GM10248 (cell line): ENCODE measurements around the gene G2E3.

Experiments
- CTCF ChIA-PET: fragments of 300-600 bp; sonication (Branson Sonifier 250); formaldehyde crosslinking; extraction: SDS; loops from one replicate; lab custom pipeline; 2021; ENCODE audit warnings: antibody characterized with exemption; lab: Yijun Ruan, JAX
- POLR2A ChIA-PET: fragments of 350-650 bp; sonication (Branson Sonifier 250); formaldehyde crosslinking; extraction: SDS; loops from one replicate; lab custom pipeline; 2020; ENCODE audit warnings: antibody characterized with exemption; lab: Yijun Ruan, JAX
- DNase-seq: peaks from one replicate; pipeline ENCODE4 v3.0.0; 2012; ENCODE audit errors: extremely low spot score
- CTCF ChIP-seq: IDR thresholded peaks from 2 replicates; pipeline ENCODE4 v1.5.1; 2012; ENCODE audit warnings: mild to moderate bottlenecking, low read depth; ENCODE audit errors: extremely low read depth, missing control alignments, control extremely low read depth

The G2E3 gene

DNA sequence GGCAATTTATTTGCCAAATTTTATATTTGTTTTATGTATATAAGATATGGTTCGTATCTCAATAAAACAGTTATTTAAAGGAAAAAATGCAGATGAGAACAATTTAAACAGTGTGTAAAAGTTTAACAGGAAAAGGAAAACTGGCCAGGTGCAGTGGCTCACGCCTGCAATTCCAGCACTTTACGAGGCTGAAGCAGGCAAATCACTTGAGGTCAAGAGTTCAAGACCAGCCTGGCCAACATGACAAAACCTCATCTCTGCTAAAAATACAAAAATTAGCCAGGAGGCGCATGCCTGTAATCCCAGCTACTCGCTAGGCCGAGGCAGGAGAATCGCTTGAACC is 22.3 kb downstream of the G2E3 start:
- DNase-seq, result no peak
- TF ChIP-seq CTCF, result no peak
- ChIA-PET POLR2A (no interaction called here), CTCF (no interaction called here)

- ChIA-PET POLR2A (no interaction called here), CTCF (interaction anchor here (1.3 to 1.5 kb wide), 3 partner anchors 11 to 28 kb away, joined by 3 to 7 read pairs (median 3); partner anchors contain the start of gene G2E3)
- DNase-seq, result no peak
- TF ChIP-seq CTCF, result no peak
Observed at GRCh38 chr14:30582376-30582775, 23.4 kb downstream of the G2E3 start.

DNA sequence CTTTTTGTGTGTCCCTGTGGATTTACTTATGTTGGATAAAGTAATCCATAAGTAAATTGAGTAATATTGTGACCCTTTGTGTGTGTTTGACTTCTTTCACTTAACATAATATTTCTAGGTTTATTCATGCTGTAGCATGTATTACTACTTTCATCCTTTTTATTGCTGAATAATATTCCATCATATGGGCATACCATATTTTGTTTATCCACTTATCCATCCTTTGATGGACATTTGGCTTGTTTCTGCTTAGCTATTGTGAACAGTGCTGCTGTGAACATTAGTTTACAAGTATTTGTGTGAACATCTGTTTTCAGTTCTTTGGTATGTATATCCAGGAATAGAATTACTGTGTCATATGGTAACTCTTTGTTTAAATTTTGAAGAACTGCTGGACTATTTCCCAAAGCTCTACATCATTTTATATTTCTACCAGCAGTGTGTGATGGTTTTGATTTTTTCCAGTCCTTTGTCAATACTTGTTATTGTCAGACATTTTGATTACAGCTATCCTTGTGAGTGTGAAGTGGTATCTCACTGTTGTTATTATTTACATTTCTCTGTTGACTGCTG is 25.2 kb downstream of the G2E3 start:
- CTCF ChIA-PET, result interaction anchor here (0.8 to 1.0 kb wide), 2 partner anchors 12 to 53 kb away, joined by 3 to 4 read pairs; no protein-coding TSS in a partner anchor
- DNase-seq, result no peak
- POLR2A ChIA-PET, result no interaction called here
- TF ChIP-seq CTCF, result no peak

GRCh38 chr14:30585204-30585603 is 26.2 kb downstream of the G2E3 start:
- ChIA-PET CTCF (interaction anchor here (1.0 kb wide), 1 partner anchor 35 kb away, joined by 3 read pairs; no protein-coding TSS in a partner anchor), POLR2A (no interaction called here)
- no peak for DNase-seq
- TF ChIP-seq CTCF, result no peak

DNA sequence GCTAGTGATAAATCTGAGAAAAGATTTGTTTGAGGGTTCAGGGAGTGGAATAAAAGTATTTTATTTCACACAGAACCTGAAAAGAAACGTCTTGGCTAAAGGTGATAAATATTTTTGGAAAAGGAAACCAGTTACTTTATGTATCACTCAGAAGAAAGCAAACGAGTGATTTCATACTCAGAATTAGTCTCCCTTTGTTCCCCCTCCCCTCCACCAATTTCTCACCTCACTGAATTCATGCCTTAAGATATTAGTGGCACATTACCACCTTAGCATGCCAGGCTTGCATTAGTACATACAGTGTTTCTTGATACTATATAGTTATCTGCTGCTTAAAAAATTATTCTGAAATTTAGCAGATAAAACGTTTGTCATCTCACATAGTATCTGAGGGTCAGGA is 28.2 kb downstream of the G2E3 start:
- DNase-seq, result no peak
- ChIA-PET POLR2A (no interaction called here), CTCF (no interaction called here)
- TF ChIP-seq CTCF, result no peak

GRCh38 chr14:30588873-30589272 is 29.9 kb downstream of the G2E3 start:
- POLR2A ChIA-PET, result no interaction called here
- CTCF ChIA-PET, result no interaction called here
- no peak for DNase-seq
- TF ChIP-seq CTCF, result no peak

- DNase-seq, result no peak
- ChIA-PET POLR2A (no interaction called here), CTCF (no interaction called here)
- TF ChIP-seq CTCF, result no peak
Observed at GRCh38 chr14:30596935-30597334, 38.0 kb downstream of the G2E3 start.
